GM23338 (cell line): ENCODE results near the gene SCIMP.

Source experiments
- CREB1 ChIP-seq: fragments of 250-450 bp; sonication (Bioruptor Pico); IDR thresholded peaks from 2 replicates; pipeline ENCODE4 v1.5.0; 2020; ENCODE audit warnings: low read depth, mild to moderate bottlenecking, moderate library complexity
- EZH2 ChIP-seq: fragments of 200-600 bp; sonication (generic); IDR thresholded peaks from one replicate; pipeline ENCODE4 v1.8.0; 2017; ENCODE audit warnings: antibody characterized with exemption, mild to moderate bottlenecking, low read depth; ENCODE audit not compliant: unreplicated experiment
- EZH2phosphoT487 ChIP-seq: fragments of 200-600 bp; sonication (generic); IDR thresholded peaks from one replicate; pipeline ENCODE4 v1.8.1; 2018; ENCODE audit warnings: antibody characterized with exemption; ENCODE audit not compliant: unreplicated experiment
- JUNB ChIP-seq: IDR thresholded peaks from one replicate; pipeline ENCODE4 v1.6.1; 2016; ENCODE audit warnings: antibody characterized with exemption; ENCODE audit not compliant: unreplicated experiment
- NANOG ChIP-seq: IDR thresholded peaks from 2 replicates; pipeline ENCODE4 v1.6.1; 2016; ENCODE audit warnings: antibody characterized with exemption, borderline replicate concordance
- POLR2AphosphoS5 ChIP-seq: IDR thresholded peaks from 2 replicates; pipeline ENCODE4 v1.6.1; 2016; ENCODE audit warnings: antibody characterized with exemption, low read depth
- STAT1 ChIP-seq: IDR thresholded peaks from one replicate; pipeline ENCODE4 v1.6.1; 2016; ENCODE audit warnings: antibody characterized with exemption; ENCODE audit not compliant: unreplicated experiment
- ZNF114 ChIP-seq: fragments of 250-450 bp; sonication (Bioruptor Pico); IDR thresholded peaks from 2 replicates; pipeline ENCODE4 v1.5.0; 2020; ENCODE audit warnings: mild to moderate bottlenecking, moderate library complexity
- ZNF331 ChIP-seq: fragments of 250-450 bp; sonication (Bioruptor Pico); IDR thresholded peaks from 2 replicates; pipeline ENCODE4 v1.5.0; 2020; ENCODE audit warnings: low read depth, mild to moderate bottlenecking, moderate library complexity
- TF ChIP-seq, protein P1 (sequence below), 2 experiments: fragments of 200-600 bp in 1 of 2; sonication (generic) in 1 of 2; conservative IDR thresholded peaks; 2 replicates each; pipeline versions ENCODE4 v1.5.1 to v1.6.1; 2016 to 2017; ENCODE audit warnings: antibody characterized with exemption in 2 of 2, low read depth in 2 of 2, mild to moderate bottlenecking in 2 of 2, moderate library complexity in 1 of 2
- TF ChIP-seq, protein P2 (sequence below): IDR thresholded peaks from one replicate; pipeline ENCODE4 v1.6.1; 2018; ENCODE audit warnings: antibody characterized with exemption; ENCODE audit not compliant: unreplicated experiment
- TF ChIP-seq, protein P3 (sequence below): IDR thresholded peaks from 2 replicates; pipeline ENCODE4 v1.6.1; 2016; ENCODE audit warnings: antibody characterized with exemption
- TF ChIP-seq, protein P4 (sequence below): fragments of 250-450 bp; sonication (Bioruptor Pico); IDR thresholded peaks from 2 replicates; pipeline ENCODE4 v1.5.0; 2020; ENCODE audit warnings: mild to moderate bottlenecking, moderate library complexity

DNA sequence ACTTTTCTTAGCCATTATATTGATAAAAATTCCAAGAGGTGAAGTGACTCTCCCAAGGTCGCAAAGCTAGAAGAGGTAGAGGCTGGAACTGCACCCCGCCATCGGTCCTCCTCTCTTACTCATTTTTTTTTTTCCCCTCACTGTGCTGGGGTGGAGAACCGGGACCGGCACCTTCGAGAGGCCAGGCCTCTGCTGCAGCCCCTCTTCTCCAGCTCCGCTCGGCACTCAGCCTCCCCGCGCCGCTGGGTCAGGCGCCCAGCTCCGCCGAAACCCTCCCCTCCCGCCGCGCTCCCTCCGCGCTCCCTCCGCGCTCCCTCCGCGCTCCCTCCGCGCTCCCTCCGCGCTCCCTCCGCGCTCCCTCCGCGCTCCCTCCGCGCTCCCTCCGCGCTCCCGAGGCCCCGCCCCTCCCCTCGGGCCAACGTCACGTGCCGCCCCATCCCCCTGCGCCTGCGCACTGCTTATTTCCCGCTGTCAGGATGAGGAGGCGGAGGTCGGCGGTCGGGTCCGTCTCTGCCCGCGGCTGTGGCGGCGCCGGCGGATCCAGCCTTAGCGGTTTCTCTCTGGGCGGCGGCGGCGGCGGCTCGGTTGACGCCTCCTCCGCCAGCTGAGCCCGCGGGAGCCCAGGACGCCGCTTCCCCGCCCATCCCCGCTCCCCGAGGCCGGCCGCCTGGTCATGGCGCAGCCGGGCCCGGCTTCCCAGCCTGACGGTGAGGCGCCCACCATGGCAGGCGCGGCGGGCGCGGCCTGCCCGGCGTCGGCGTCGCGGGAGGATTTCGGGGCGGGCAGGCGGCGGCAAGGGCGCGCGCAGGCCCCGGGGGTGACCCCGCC lies 47.4 kb upstream of the SCIMP start, which contains the start of gene RABEP1:
- TF ChIP-seq, protein P1, sequence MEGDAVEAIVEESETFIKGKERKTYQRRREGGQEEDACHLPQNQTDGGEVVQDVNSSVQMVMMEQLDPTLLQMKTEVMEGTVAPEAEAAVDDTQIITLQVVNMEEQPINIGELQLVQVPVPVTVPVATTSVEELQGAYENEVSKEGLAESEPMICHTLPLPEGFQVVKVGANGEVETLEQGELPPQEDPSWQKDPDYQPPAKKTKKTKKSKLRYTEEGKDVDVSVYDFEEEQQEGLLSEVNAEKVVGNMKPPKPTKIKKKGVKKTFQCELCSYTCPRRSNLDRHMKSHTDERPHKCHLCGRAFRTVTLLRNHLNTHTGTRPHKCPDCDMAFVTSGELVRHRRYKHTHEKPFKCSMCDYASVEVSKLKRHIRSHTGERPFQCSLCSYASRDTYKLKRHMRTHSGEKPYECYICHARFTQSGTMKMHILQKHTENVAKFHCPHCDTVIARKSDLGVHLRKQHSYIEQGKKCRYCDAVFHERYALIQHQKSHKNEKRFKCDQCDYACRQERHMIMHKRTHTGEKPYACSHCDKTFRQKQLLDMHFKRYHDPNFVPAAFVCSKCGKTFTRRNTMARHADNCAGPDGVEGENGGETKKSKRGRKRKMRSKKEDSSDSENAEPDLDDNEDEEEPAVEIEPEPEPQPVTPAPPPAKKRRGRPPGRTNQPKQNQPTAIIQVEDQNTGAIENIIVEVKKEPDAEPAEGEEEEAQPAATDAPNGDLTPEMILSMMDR (conservative IDR thresholded peaks at IDR 0.05; ENCODE audit: low read depth in 2 of 2), result 0 out of 4 replicates have a peak, but pooled peaks of 1 of the 2 experiments have one; percentile 9
- TF ChIP-seq EZH2 (no peak), POLR2AphosphoS5 (peak; percentile 82), NANOG (no peak), CREB1 (peak; percentile 50; the same call in 1 of the 2 replicates), JUNB (no peak), EZH2phosphoT487 (no peak), STAT1 (no peak), ZNF331 (CRISPR knock-in tag) (no peak), ZNF114 (CRISPR knock-in tag) (no peak)
- TF ChIP-seq, protein P2, sequence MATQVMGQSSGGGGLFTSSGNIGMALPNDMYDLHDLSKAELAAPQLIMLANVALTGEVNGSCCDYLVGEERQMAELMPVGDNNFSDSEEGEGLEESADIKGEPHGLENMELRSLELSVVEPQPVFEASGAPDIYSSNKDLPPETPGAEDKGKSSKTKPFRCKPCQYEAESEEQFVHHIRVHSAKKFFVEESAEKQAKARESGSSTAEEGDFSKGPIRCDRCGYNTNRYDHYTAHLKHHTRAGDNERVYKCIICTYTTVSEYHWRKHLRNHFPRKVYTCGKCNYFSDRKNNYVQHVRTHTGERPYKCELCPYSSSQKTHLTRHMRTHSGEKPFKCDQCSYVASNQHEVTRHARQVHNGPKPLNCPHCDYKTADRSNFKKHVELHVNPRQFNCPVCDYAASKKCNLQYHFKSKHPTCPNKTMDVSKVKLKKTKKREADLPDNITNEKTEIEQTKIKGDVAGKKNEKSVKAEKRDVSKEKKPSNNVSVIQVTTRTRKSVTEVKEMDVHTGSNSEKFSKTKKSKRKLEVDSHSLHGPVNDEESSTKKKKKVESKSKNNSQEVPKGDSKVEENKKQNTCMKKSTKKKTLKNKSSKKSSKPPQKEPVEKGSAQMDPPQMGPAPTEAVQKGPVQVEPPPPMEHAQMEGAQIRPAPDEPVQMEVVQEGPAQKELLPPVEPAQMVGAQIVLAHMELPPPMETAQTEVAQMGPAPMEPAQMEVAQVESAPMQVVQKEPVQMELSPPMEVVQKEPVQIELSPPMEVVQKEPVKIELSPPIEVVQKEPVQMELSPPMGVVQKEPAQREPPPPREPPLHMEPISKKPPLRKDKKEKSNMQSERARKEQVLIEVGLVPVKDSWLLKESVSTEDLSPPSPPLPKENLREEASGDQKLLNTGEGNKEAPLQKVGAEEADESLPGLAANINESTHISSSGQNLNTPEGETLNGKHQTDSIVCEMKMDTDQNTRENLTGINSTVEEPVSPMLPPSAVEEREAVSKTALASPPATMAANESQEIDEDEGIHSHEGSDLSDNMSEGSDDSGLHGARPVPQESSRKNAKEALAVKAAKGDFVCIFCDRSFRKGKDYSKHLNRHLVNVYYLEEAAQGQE, result no peak
- TF ChIP-seq, protein P3, sequence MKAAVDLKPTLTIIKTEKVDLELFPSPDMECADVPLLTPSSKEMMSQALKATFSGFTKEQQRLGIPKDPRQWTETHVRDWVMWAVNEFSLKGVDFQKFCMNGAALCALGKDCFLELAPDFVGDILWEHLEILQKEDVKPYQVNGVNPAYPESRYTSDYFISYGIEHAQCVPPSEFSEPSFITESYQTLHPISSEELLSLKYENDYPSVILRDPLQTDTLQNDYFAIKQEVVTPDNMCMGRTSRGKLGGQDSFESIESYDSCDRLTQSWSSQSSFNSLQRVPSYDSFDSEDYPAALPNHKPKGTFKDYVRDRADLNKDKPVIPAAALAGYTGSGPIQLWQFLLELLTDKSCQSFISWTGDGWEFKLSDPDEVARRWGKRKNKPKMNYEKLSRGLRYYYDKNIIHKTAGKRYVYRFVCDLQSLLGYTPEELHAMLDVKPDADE, result no peak
- TF ChIP-seq, protein P4, sequence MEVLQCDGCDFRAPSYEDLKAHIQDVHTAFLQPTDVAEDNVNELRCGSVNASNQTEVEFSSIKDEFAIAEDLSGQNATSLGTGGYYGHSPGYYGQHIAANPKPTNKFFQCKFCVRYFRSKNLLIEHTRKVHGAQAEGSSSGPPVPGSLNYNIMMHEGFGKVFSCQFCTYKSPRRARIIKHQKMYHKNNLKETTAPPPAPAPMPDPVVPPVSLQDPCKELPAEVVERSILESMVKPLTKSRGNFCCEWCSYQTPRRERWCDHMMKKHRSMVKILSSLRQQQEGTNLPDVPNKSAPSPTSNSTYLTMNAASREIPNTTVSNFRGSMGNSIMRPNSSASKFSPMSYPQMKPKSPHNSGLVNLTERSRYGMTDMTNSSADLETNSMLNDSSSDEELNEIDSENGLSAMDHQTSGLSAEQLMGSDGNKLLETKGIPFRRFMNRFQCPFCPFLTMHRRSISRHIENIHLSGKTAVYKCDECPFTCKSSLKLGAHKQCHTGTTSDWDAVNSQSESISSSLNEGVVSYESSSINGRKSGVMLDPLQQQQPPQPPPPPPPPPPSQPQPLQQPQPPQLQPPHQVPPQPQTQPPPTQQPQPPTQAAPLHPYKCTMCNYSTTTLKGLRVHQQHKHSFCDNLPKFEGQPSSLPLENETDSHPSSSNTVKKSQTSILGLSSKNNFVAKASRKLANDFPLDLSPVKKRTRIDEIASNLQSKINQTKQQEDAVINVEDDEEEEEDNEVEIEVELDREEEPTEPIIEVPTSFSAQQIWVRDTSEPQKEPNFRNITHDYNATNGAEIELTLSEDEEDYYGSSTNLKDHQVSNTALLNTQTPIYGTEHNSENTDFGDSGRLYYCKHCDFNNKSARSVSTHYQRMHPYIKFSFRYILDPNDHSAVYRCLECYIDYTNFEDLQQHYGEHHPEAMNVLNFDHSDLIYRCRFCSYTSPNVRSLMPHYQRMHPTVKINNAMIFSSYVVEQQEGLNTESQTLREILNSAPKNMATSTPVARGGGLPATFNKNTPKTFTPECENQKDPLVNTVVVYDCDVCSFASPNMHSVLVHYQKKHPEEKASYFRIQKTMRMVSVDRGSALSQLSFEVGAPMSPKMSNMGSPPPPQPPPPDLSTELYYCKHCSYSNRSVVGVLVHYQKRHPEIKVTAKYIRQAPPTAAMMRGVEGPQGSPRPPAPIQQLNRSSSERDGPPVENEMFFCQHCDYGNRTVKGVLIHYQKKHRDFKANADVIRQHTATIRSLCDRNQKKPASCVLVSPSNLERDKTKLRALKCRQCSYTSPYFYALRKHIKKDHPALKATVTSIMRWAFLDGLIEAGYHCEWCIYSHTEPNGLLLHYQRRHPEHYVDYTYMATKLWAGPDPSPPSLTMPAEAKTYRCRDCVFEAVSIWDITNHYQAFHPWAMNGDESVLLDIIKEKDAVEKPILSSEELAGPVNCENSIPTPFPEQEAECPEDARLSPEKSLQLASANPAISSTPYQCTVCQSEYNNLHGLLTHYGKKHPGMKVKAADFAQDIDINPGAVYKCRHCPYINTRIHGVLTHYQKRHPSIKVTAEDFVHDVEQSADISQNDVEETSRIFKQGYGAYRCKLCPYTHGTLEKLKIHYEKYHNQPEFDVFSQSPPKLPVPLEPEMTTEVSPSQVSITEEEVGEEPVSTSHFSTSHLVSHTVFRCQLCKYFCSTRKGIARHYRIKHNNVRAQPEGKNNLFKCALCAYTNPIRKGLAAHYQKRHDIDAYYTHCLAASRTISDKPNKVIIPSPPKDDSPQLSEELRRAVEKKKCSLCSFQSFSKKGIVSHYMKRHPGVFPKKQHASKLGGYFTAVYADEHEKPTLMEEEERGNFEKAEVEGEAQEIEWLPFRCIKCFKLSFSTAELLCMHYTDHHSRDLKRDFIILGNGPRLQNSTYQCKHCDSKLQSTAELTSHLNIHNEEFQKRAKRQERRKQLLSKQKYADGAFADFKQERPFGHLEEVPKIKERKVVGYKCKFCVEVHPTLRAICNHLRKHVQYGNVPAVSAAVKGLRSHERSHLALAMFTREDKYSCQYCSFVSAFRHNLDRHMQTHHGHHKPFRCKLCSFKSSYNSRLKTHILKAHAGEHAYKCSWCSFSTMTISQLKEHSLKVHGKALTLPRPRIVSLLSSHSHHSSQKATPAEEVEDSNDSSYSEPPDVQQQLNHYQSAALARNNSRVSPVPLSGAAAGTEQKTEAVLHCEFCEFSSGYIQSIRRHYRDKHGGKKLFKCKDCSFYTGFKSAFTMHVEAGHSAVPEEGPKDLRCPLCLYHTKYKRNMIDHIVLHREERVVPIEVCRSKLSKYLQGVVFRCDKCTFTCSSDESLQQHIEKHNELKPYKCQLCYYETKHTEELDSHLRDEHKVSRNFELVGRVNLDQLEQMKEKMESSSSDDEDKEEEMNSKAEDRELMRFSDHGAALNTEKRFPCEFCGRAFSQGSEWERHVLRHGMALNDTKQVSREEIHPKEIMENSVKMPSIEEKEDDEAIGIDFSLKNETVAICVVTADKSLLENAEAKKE (CRISPR knock-in tag), result no peak
